Keratinocyte (primary cell): ENCODE data around the gene SOX18. TPM values are rescaled to one million over a fixed set of nuclear protein-coding genes. Genes with fewer than 3 reads are reported as not detected.

Experiments
- DNase-seq: peaks from one replicate; pipeline ENCODE4 v3.0.0-alpha.2; 2011; ENCODE audit warnings: low read depth, missing footprints, low spot score
- FAIRE-seq: peaks from 2 replicates; lab custom pipeline; 2011; peaks lifted over from hg19 to GRCh38; lab: Jason Lieb, UNC
- H2AFZ ChIP-seq: 2 replicates; pipeline ENCODE4 v1.6.0; 2012; ENCODE audit warnings: low read length, control low read depth, inconsistent platforms; ENCODE audit not compliant: control insufficient read depth
- H3K27ac ChIP-seq: 2 replicates; pipeline ENCODE4 v1.5.1; 2011; ENCODE audit warnings: low read length; ENCODE audit not compliant: control insufficient read depth, insufficient read depth
- H3K27me3 ChIP-seq: 3 replicates; pipeline ENCODE4 v1.6.0; 2011; ENCODE audit warnings: low read length; ENCODE audit not compliant: control insufficient read depth, insufficient read depth; ENCODE audit errors: extremely low read depth
- H3K36me3 ChIP-seq, 2 experiments: 2 replicates in 1 of 2; 3 replicates in 1 of 2; pipeline ENCODE4 v1.5.1; 2011; ENCODE audit warnings: low read length in 2 of 2, mild to moderate bottlenecking in 1 of 2; ENCODE audit not compliant: control insufficient read depth in 2 of 2, insufficient read depth in 2 of 2; ENCODE audit errors: extremely low read depth in 1 of 2
- H3K4me1 ChIP-seq: 3 replicates; pipeline ENCODE4 v1.5.1; 2011; ENCODE audit warnings: low read length; ENCODE audit not compliant: control insufficient read depth, insufficient read depth; ENCODE audit errors: extremely low read depth
- H3K4me2 ChIP-seq: 3 replicates; pipeline ENCODE4 v1.6.0; 2011; ENCODE audit warnings: low read depth, low read length; ENCODE audit not compliant: control insufficient read depth, insufficient read depth; ENCODE audit errors: extremely low read depth
- H3K4me3 ChIP-seq, 3 experiments: fragments of 200-600 bp in 1 of 3; sonication (generic) in 1 of 3; 2 replicates in 2 of 3; 3 replicates in 1 of 3; pipeline ENCODE4 v1.5.1; 2011 to 2016; ENCODE audit warnings: low read length in 3 of 3, mild to moderate bottlenecking in 3 of 3, control low read depth in 2 of 3, inconsistent platforms in 1 of 3, low read depth in 1 of 3, mixed read lengths in 1 of 3, mixed run types in 1 of 3, moderate library complexity in 1 of 3; ENCODE audit not compliant: control insufficient read depth in 2 of 3, insufficient read depth in 2 of 3; ENCODE audit errors: extremely low read depth in 1 of 3
- H3K79me2 ChIP-seq: 2 replicates; pipeline ENCODE4 v1.6.0; 2012; ENCODE audit warnings: low read length; ENCODE audit not compliant: control insufficient read depth, insufficient read depth
- H3K9ac ChIP-seq: 3 replicates; pipeline ENCODE4 v1.6.0; 2011; ENCODE audit warnings: low read length; ENCODE audit not compliant: control insufficient read depth, insufficient read depth; ENCODE audit errors: extremely low read depth
- H3K9me1 ChIP-seq: 3 replicates; pipeline ENCODE4 v1.6.0; 2011; ENCODE audit warnings: low read length; ENCODE audit not compliant: control insufficient read depth, insufficient read depth; ENCODE audit errors: extremely low read depth
- H3K9me3 ChIP-seq: 2 replicates; pipeline ENCODE4 v1.5.1; 2012; ENCODE audit warnings: low read depth, low read length; ENCODE audit not compliant: control insufficient read depth
- H4K20me1 ChIP-seq: 3 replicates; pipeline ENCODE4 v1.6.0; 2011; ENCODE audit warnings: low read length; ENCODE audit not compliant: control insufficient read depth, insufficient read depth; ENCODE audit errors: extremely low read depth
- CTCF ChIP-seq, 3 experiments: IDR thresholded peaks in 1 of 3; conservative IDR thresholded peaks in 1 of 3; optimal IDR thresholded peaks in 1 of 3; 2 replicates in 2 of 3; 3 replicates in 1 of 3; pipeline versions ENCODE3 to v1.5.1; 2011; ENCODE audit warnings: low read length in 3 of 3, mild to moderate bottlenecking in 3 of 3, moderate library complexity in 2 of 3, control low read depth in 1 of 3, inconsistent platforms in 1 of 3; ENCODE audit not compliant: insufficient read depth in 2 of 3; ENCODE audit errors: extremely low read depth in 1 of 3
- EZH2 ChIP-seq: IDR thresholded peaks from one replicate; pipeline ENCODE4 v1.6.1; 2012; ENCODE audit warnings: inconsistent platforms, mild to moderate bottlenecking, low read length, moderate library complexity
- dilution Hi-C: fragments of 300-500 bp; cut with MboI; formaldehyde crosslinking; loops from one replicate; pipeline ENCODE4 v1.7.0; 2020; ENCODE audit warnings: low sequenced_read_pairs; ENCODE audit not compliant: extremely low pct_ligation_motif_present
- polyA plus RNA-seq, 5 experiments: library from polyadenylated mRNA; depleted of rRNA in 3 of 5; stranded (reverse) in 3 of 5; stranded (forward) in 1 of 5; unstranded in 1 of 5; fragments of >200 nt; gene quantifications; 1 replicate in 1 of 5; 2 replicates in 3 of 5; 3 replicates in 1 of 5; pipeline versions ENCODE4 v1.2.1 to v1.2.3, GENCODE V29; 2011 to 2012; ENCODE audit warnings: missing spikeins in 2 of 5, low read depth in 1 of 5, low replicate concordance in 1 of 5

Gene SOX18
- polyA plus RNA-seq, 1 donor (not counting 4 experiments of a cell fraction or from before 2014, with no cell fraction given), result not detected

GRCh38 chr20:64057628-64058498, 8.4 kb upstream of the SOX18 start:
- Histone ChIP-seq H3K4me1 (peaks cover 32% of the 10 kb centered on the region), H3K4me3 (no peak overlapping the region), H3K4me2 (no peak overlapping the region), H3K79me2 (no peaks in the 10 kb centered on the region), H3K9me1 (no peaks in the 10 kb centered on the region), H3K9me3 (no peaks in the 10 kb centered on the region), H3K27ac (no peak overlapping the region), H3K36me3 (no peaks in the 10 kb centered on the region), H2AFZ (no peak overlapping the region), H3K27me3 (no peaks in the 10 kb centered on the region), H4K20me1 (peaks cover 2% of the 10 kb centered on the region), H3K9ac (no peak overlapping the region)
- dilution Hi-C loops, result no loop called here
- DNase-seq (no peak), FAIRE-seq (no peak)
- TF ChIP-seq CTCF (optimal IDR thresholded peaks at IDR 0.05 in 1 of 3, IDR thresholded peaks at IDR 0.05 in 1 of 3, conservative IDR thresholded peaks at IDR 0.05 in 1 of 3; ENCODE audit: extremely low read depth in 1 of 3, insufficient read depth in 2 of 3, low read length in 3 of 3) (peak; percentile 84 to 96 (median 96)), EZH2 (no peak)

- H3K4me1 ChIP-seq, result peaks cover 29% of the 10 kb centered on the region
- no peaks in the 10 kb centered on the region for H3K79me2 ChIP-seq
- TF ChIP-seq EZH2 (no peak), CTCF (optimal IDR thresholded peaks at IDR 0.05 in 1 of 3, IDR thresholded peaks at IDR 0.05 in 1 of 3, conservative IDR thresholded peaks at IDR 0.05 in 1 of 3; ENCODE audit: extremely low read depth in 1 of 3, insufficient read depth in 2 of 3, low read length in 3 of 3) (no peak)
- no peak overlapping the region for H3K4me3 ChIP-seq
- dilution Hi-C loops, result no loop called here
- no peaks in the 10 kb centered on the region for H3K36me3 ChIP-seq
- no peak overlapping the region for H2AFZ ChIP-seq
- H3K9me1 ChIP-seq, result no peaks in the 10 kb centered on the region
- H3K27me3 ChIP-seq, result no peaks in the 10 kb centered on the region
- FAIRE-seq, result no peak
- no peak overlapping the region for H3K9ac ChIP-seq
- no peak overlapping the region for H3K4me2 ChIP-seq
- no peaks in the 10 kb centered on the region for H3K9me3 ChIP-seq
- no peak for DNase-seq
- no peak overlapping the region for H3K27ac ChIP-seq
- peaks cover 2% of the 10 kb centered on the region for H4K20me1 ChIP-seq
Observed at GRCh38 chr20:64056889-64057627, 7.6 kb upstream of the SOX18 start.
